Measurements from ENCODE around the gene UBFD1.

- TF ChIP-seq FOXK2 (IDR thresholded peaks at IDR 0.05): no peak
- no peak for TF ChIP-seq BHLHE40 (IDR thresholded peaks at IDR 0.05; ENCODE audit: borderline replicate concordance)
- no peak for TF ChIP-seq ELF4 (IDR thresholded peaks at IDR 0.05)
- TF ChIP-seq HDGF (IDR thresholded peaks at IDR 0.05; ENCODE audit: borderline replicate concordance): no peak
- TF ChIP-seq NFRKB (IDR thresholded peaks at IDR 0.05): no peak
- TF ChIP-seq ZNF384 (IDR thresholded peaks at IDR 0.05): no peak
- TF ChIP-seq SUZ12 (IDR thresholded peaks at IDR 0.05): no peak
- no peak for TF ChIP-seq TARDBP (IDR thresholded peaks at IDR 0.05)
- TF ChIP-seq FOXA1 (IDR thresholded peaks at IDR 0.05): no peak
- no peak for TF ChIP-seq LEF1 (IDR thresholded peaks at IDR 0.05; ENCODE audit: borderline replicate concordance)
- TF ChIP-seq PKNOX1 (IDR thresholded peaks at IDR 0.05): no peak
- no peak for TF ChIP-seq SP1 (IDR thresholded peaks at IDR 0.05)
- TF ChIP-seq L3MBTL2 (conservative IDR thresholded peaks at IDR 0.05): no peak
- TF ChIP-seq FOXM1 (IDR thresholded peaks at IDR 0.05; ENCODE audit: borderline replicate concordance): no peak
These were observed 7.6 kb upstream of the UBFD1 start for GRCh38 chr16:23549938-23550337.
